ENCODE measurements around the gene RSPH10B.
"Not testable (repeated sequence)": the region's sequence is repeated elsewhere in the genome, so short reads cannot be mapped to it uniquely, and the experiment has no call there.

DNA sequence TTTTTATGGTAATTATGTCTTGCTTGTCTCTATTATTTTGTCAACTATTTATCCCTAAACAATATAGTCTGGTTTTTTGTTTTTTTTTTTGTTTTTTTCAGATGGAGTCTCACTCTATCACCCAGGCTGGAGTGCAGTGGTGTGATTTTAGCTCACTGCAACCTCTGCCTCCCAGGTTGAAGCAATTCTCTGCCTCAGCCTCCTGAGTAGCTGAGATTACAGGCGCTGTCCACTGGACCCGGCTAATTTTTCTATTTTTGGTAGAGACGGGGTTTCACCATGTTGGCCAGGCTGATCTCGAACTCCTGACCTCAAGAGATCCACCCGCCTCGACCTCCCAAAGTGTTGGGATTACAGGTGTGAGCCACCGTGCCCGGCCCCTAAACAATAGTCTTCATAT lies 39.9 kb upstream of the RSPH10B start:
- TF ChIP-seq, protein P1, sequence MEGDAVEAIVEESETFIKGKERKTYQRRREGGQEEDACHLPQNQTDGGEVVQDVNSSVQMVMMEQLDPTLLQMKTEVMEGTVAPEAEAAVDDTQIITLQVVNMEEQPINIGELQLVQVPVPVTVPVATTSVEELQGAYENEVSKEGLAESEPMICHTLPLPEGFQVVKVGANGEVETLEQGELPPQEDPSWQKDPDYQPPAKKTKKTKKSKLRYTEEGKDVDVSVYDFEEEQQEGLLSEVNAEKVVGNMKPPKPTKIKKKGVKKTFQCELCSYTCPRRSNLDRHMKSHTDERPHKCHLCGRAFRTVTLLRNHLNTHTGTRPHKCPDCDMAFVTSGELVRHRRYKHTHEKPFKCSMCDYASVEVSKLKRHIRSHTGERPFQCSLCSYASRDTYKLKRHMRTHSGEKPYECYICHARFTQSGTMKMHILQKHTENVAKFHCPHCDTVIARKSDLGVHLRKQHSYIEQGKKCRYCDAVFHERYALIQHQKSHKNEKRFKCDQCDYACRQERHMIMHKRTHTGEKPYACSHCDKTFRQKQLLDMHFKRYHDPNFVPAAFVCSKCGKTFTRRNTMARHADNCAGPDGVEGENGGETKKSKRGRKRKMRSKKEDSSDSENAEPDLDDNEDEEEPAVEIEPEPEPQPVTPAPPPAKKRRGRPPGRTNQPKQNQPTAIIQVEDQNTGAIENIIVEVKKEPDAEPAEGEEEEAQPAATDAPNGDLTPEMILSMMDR (IDR thresholded peaks at IDR 0.05): not testable (repeated sequence)
- TF ChIP-seq POLR2A, POLR2AphosphoS5, EP300 (IDR thresholded peaks at IDR 0.05): not testable (repeated sequence)
